ENCODE results near the gene HECTD1.
"Not testable (repeated sequence)": the region's sequence is repeated elsewhere in the genome, so short reads cannot be mapped to it uniquely, and the experiment has no call there.

HECTD1 gene

GRCh38 chr14:31207755-31208545, at the start of gene HECTD1:
Gene HECTD1 (minus strand): TSS chr14:31207793. CDS start chr14:31205936, 1,857 bp downstream.
- peak within 1 kb of the TSS; percentile 91 for H3K4me3 ChIP-seq (ENCODE audit: low read depth, low read length)

GRCh38 chr14:31257244-31257553, 49.6 kb upstream of the HECTD1 start:
- no peak overlapping the region for H3K4me3 ChIP-seq (ENCODE audit: low read depth, low read length)

DNA sequence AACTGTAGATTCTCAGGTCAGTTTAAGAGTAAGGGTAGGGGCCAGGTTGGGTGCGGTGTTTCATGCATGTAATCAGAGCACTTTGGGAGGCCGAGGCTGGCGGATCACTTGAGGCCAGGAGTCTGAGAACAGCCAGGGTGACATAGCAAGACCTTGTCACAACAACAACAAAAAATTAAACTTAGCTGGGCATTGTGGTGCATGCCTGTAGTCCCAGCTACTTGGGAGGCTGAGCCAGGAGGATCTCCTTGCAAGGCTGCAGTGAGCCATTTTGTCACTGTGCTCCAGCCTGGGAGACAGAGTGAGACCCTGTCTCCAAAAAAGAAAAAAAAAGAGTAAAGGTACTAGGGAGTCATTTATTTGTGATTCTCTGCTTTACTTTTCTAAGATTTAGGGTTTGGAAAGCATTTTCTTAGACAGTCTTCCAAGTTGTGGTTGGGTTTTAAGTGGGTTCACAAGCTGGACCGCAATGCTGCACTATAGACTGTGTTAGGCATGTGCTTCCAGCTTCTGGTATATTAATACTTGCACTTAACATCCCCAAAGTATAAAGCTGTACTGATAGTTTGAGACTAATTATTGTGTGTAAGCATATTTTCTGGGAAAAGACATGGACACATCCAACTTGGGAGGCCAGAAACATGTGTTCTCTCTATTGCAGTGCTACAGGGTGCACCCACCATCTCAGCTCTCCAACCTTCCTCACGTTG, 49.1 kb upstream of the HECTD1 start:
- no peak overlapping the region for H3K4me3 ChIP-seq (ENCODE audit: low read depth, low read length)

- H3K4me3 ChIP-seq (ENCODE audit: low read depth, low read length), result not testable (repeated sequence)
Observed at GRCh38 chr14:31255918-31256317, 48.3 kb upstream of the HECTD1 start.

GRCh38 chr14:31255286-31255685, 47.7 kb upstream of the HECTD1 start:
- H3K4me3 ChIP-seq (ENCODE audit: low read depth, low read length), result no peak overlapping the region

DNA sequence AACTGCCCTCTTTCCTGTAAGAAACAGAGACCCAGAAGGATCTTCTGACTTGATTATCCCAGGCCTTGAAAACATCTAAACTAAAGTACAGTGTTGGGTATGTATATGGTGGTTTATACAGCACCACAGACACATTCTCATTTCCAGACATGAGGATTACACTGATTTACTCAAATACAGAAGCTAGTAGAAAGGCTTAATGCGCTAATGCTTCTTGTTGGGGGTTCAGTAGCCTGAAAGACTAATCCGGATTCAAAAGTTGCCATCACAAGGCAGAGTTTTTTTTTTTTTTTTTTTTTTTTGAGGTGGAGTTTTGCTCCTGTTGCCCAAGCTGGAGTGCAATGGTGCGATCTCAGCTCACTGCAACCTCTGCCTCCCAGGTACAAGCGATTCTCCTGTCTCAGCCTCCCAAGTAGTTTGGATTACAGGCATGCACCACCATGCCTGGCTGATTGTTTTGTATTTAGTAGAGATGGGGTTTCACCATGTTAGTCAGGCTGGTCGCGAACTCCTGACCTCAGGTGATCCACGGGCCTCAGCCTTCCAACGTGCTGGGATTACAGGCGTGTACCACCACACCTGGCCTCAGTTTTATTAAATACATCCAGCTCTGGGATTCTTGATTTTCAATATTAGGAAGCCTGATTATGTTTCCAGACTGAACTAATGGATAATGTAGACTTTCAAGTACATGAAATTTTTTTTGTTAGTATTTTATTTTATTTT, 46.3 kb upstream of the HECTD1 start:
- no peak overlapping the region for H3K4me3 ChIP-seq (ENCODE audit: low read depth, low read length)

- no peak overlapping the region for H3K4me3 ChIP-seq (ENCODE audit: low read depth, low read length)
Observed at GRCh38 chr14:31252865-31253264, 45.3 kb upstream of the HECTD1 start.

DNA sequence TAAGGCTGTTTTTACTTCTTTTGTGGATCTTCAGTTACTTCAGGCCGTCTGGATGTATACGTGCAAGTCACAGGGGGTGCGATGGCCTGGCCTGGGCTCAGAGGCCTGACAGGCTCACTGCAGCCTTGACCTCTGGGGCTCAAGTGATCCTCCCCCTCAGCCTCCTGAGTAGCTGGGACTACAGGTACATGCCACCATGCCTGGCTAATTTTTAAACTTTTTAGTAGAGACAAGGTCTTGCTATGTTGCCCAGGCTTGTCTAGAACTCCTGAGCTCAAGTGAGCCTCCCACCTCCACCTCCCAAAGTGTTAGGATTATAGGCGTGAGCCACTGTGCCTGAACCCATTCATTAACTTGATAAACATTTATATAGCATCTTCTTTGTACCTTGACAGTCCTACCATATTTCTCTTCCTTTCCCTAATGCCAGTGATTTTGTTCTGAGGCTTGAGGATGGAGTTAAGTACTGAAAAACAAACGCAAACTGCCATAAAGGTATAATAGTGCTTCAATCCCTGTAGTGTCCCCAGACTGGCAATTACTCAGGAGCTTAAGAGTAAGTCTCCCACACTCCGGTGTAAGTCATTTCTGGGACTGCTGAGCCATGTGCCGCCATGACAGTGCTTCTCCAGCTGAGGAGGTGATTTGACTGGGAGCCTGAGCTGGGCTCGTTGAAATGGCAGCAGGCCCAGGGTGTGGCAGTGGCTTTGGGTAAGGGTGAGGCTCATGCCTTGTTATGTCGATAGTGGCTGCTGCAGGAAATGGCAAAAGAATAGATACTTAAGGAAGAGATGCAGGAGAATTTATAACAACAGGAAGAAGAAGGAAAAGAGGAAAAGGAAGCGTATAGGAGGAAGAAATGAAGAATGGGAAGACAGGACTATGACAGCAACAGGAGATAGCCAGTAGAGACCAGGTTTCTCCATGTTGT, 43.7 kb upstream of the HECTD1 start:
- no peak overlapping the region for H3K4me3 ChIP-seq (ENCODE audit: low read depth, low read length)

GRCh38 chr14:31244626-31245025, 37.0 kb upstream of the HECTD1 start:
- H3K4me3 ChIP-seq (ENCODE audit: low read depth, low read length), result no peak overlapping the region

DNA sequence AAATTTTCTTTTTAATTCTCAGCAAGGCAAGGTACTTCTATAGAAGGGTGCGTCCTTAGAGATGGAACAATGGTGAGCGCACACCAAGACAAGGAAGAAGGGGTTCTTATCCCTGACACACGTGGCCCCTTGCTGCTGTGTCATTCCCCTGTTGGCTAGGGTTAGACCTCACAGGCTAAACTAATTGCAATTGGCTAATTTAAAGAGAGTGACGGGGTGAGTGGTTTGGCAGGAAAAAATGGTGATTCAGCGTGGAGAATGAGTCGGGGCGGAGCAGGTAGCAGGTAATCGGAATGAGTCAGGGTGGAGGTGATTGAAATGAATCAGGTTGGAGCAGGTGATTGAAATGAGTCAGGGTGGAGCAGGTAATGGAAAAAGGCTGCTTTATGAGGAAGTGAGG, 36.3 kb upstream of the HECTD1 start:
- no peak overlapping the region for H3K4me3 ChIP-seq (ENCODE audit: low read depth, low read length)

GRCh38 chr14:31242161-31242940, 34.8 kb upstream of the HECTD1 start:
- H3K4me3 ChIP-seq (ENCODE audit: low read depth, low read length), result not testable (repeated sequence)

DNA sequence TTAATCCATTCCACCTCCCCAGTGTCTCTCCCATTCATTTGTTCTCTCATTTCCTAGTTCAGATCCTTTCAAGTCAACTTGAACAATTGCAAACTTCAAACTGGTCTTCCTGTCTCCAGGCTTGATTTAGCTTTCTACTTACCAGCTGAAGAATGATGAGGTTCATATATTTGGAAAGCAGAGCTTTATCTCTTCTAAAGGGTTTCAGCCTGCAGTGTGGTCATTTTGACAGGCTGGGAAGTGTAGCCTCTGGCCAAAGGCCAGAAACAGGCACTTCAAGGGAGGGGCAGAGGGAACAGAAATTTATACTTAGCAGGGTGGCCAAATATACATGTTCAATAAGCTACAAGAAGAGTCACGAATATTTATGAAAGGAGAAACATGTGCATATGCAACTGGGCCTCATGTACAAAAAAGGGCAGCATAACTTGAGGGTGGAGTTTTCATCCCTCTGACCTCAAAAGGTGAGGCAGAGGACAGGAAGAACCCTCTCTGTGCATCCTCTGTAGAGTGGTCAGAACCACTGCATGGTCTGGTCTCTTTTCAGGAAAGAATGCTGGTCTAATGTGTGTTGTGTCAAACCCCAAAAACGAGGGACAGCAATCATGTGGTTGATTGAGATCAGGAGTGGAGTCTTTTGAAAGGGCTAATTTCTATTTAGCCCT, 34.0 kb upstream of the HECTD1 start:
- no peak overlapping the region for H3K4me3 ChIP-seq (ENCODE audit: low read depth, low read length)

GRCh38 chr14:31239741-31240140, 32.1 kb upstream of the HECTD1 start:
- no peak overlapping the region for H3K4me3 ChIP-seq (ENCODE audit: low read depth, low read length)

DNA sequence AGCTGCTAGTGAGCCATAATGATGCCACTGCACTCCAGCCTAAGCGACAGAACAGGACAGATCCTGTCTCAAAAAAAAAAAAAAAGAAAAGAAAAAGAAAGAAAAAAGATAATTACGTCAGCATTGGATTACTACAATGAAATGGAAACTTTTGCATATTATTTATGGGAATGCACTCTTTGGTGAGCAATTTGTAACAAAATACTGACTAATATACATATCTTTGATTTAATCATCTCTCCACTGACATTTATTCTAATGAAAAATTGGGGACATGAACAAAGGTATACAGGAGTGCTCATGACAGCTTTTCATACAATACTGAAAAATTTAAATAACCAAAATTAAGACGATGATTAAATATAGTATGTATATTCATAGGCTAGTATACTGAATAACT, 27.9 kb upstream of the HECTD1 start:
- H3K4me3 ChIP-seq (ENCODE audit: low read depth, low read length), result no peak overlapping the region

DNA sequence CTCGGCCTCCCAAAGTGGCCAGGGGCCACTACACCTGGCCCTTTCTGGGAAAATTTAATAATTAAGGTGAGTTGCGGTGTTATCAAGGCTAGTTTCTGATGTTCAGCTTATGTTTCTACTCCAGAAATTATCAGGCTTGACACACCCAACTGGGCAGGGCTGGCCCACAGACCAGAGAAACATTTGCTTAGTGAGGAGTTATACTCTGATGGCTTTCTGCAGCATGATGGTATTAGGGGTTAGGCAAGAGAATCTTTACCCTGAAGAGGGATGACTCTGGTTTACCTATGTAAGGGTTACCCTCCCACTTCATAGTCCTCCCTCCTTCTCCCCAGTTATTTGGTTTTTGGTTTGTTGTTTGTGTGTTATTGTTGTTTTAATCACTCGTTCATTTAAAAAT, 24.5 kb upstream of the HECTD1 start:
- H3K4me3 ChIP-seq (ENCODE audit: low read depth, low read length), result no peak overlapping the region

GRCh38 chr14:31231272-31231671, 23.7 kb upstream of the HECTD1 start:
- not testable (repeated sequence) for H3K4me3 ChIP-seq (ENCODE audit: low read depth, low read length)

DNA sequence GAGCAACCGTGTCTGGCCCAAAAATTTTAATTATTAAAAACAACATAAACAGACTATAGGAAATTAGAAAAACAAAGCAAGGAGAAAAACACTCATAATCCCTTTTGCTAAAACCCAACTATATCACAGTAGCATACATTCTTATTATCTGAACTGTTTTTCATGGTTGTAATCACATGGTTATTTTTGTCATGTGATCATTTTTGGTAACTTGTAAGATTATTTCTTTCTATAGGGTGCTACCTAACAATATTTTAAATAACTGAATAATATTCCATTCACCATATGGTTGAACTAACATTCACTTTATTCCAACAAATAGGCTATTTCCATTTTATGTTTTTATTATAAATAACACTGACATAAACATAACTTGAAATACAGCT, 23.0 kb upstream of the HECTD1 start:
- H3K4me3 ChIP-seq (ENCODE audit: low read depth, low read length), result no peak overlapping the region

GRCh38 chr14:31229638-31230572, 22.3 kb upstream of the HECTD1 start:
- no peak overlapping the region for H3K4me3 ChIP-seq (ENCODE audit: low read depth, low read length)
